CD1c-positive myeloid dendritic cell (primary cell): ENCODE measurements around the gene TRABD.

ENCODE experiments used
- DNase-seq: peaks from one replicate; pipeline ENCODE4 v3.0.0-alpha.2; 2016; ENCODE audit errors: extremely low spot score

Gene TRABD

GRCh38 chr22:50217543-50218152 is 31.9 kb downstream of the TRABD start:
- no peak for DNase-seq

GRCh38 chr22:50218153-50218995 is 32.7 kb downstream of the TRABD start:
- no peak for DNase-seq

- DNase-seq = peak; percentile 28
Measured at GRCh38 chr22:50218996-50219727, 33.4 kb downstream of the TRABD start.

GRCh38 chr22:50219800-50220602 is 34.3 kb downstream of the TRABD start:
- no peak for DNase-seq

GRCh38 chr22:50220603-50221409 is 35.1 kb downstream of the TRABD start:
- no peak for DNase-seq

GRCh38 chr22:50221410-50222300 is 35.9 kb downstream of the TRABD start:
- DNase-seq = no peak

GRCh38 chr22:50222508-50222907 is 36.8 kb downstream of the TRABD start:
- DNase-seq = no peak

- no peak for DNase-seq
Measured at GRCh38 chr22:50224071-50224470, 38.4 kb downstream of the TRABD start.

- DNase-seq = no peak
Measured at GRCh38 chr22:50225200-50225969, 39.7 kb downstream of the TRABD start.

- no peak for DNase-seq
Measured at GRCh38 chr22:50226063-50226874, 40.6 kb downstream of the TRABD start.

- DNase-seq = no peak
Measured at GRCh38 chr22:50226875-50227165, 41.1 kb downstream of the TRABD start.

GRCh38 chr22:50227579-50228215 is 42.0 kb downstream of the TRABD start:
- DNase-seq = no peak

- no peak for DNase-seq
Measured at GRCh38 chr22:50228366-50228765, 42.7 kb downstream of the TRABD start.

GRCh38 chr22:50229370-50229769 is 43.7 kb downstream of the TRABD start:
- no peak for DNase-seq

- DNase-seq = no peak
Measured at GRCh38 chr22:50232481-50233151, 46.9 kb downstream of the TRABD start.

GRCh38 chr22:50233223-50233622 is 47.5 kb downstream of the TRABD start:
- no peak for DNase-seq

GRCh38 chr22:50236731-50237409 is 51.2 kb downstream of the TRABD start:
- no peak for DNase-seq
